Measurements from ENCODE around the gene HLA-B. TPM values are rescaled to one million over a fixed set of nuclear protein-coding genes. Genes with fewer than 3 reads are reported as not detected.

Gene HLA-B
- total and polyA plus RNA-seq, 2 of the 8 experiments (the other 6 are each of a cell fraction or from before 2014, with no cell fraction given): 154 to 233 TPM

GRCh38 chr6:31385041-31385440 is 28.1 kb upstream of the HLA-B start:
- no peak overlapping the region for H4K8ac ChIP-seq (ENCODE audit: extremely low read depth, insufficient read depth, low read length)
- TF ChIP-seq SIRT6 (IDR thresholded peaks at IDR 0.05; ENCODE audit: low read length): no peak
- TF ChIP-seq CHD2 (IDR thresholded peaks at IDR 0.05; ENCODE audit: low read length): no peak
- TF ChIP-seq POLR2A (IDR thresholded peaks at IDR 0.05; ENCODE audit: control extremely low read depth in 1 of 2, low read depth in 2 of 2, low read length in 2 of 2): no peak
- no peak for TF ChIP-seq RXRA (IDR thresholded peaks at IDR 0.05; ENCODE audit: insufficient read depth, low read depth, low read length)
- no peak for TF ChIP-seq CTBP2 (IDR thresholded peaks at IDR 0.05; ENCODE audit: borderline replicate concordance, insufficient read depth, insufficient read length, low read length)
- no peak for TF ChIP-seq SP2 (IDR thresholded peaks at IDR 0.05; ENCODE audit: low read length)
- TF ChIP-seq BACH1 (IDR thresholded peaks at IDR 0.05; ENCODE audit: low read length): no peak
- no peak for TF ChIP-seq TAF7 (optimal IDR thresholded peaks at IDR 0.05; ENCODE audit: borderline replicate concordance, low read depth, low read length)
- no peak for TF ChIP-seq HDAC2 (IDR thresholded peaks at IDR 0.05; ENCODE audit: borderline replicate concordance in 1 of 2, low read depth in 2 of 2, low read length in 2 of 2)
- TF ChIP-seq MAFK (IDR thresholded peaks at IDR 0.05; ENCODE audit: low read depth, low read length): no peak
- TF ChIP-seq USF2 (IDR thresholded peaks at IDR 0.05; ENCODE audit: low read length): no peak
- no peak for TF ChIP-seq RFX5 (IDR thresholded peaks at IDR 0.05; ENCODE audit: borderline replicate concordance, low read depth, low read length)
- CTCF ChIA-PET (ENCODE audit: partially characterized antibody): interaction anchor here (1.0 kb wide), 1 partner anchor 12 kb away, joined by 3 read pairs; no protein-coding TSS in a partner anchor

More at GRCh38 chr6:31385041-31385440, 28.1 kb upstream of the HLA-B start:
- Histone ChIP-seq H3K14ac (ENCODE audit: insufficient read length) (no peak overlapping the region), H3K4me2 (ENCODE audit: insufficient read depth in 1 of 2, low read depth in 2 of 2, low read length in 2 of 2) (no peak overlapping the region), H3K4me1 (replicated peaks in 1 of 4; ENCODE audit: control insufficient read depth in 3 of 4, insufficient read depth in 4 of 4, low read length in 3 of 4) (peaks cover 0 to 6% (median 0%) of the 10 kb centered on the region in 4 experiments; a peak in 1 of 7 replicates), H4K91ac (replicated peaks; ENCODE audit: insufficient read length, low read length) (no peak overlapping the region), H2BK120ac (replicated peaks; ENCODE audit: low read depth, low read length) (no peak overlapping the region), H2BK20ac (ENCODE audit: low read length) (no peak overlapping the region), H3K23ac (ENCODE audit: insufficient read length) (no peak overlapping the region), H3K79me2 (ENCODE audit: control insufficient read depth in 1 of 2, insufficient read depth in 2 of 2, low read length in 2 of 2) (no peaks in the 10 kb centered on the region), H4K20me1 (replicated peaks in 1 of 2; ENCODE audit: control insufficient read depth in 1 of 2, insufficient read depth in 2 of 2, low read length in 2 of 2) (peaks cover 0 to 2% of the 10 kb centered on the region in 2 experiments), H3K23me2 (ENCODE audit: low read depth, low read length) (no peaks in the 10 kb centered on the region), H2BK15ac (ENCODE audit: low read length) (no peak overlapping the region), H3K79me1 (ENCODE audit: low read depth, low read length) (no peaks in the 10 kb centered on the region), H3K56ac (replicated peaks; ENCODE audit: insufficient read length, low read depth, low read length) (no peak overlapping the region), H3K9ac (replicated peaks in 1 of 4; ENCODE audit: extremely low read depth in 1 of 4, low read depth in 3 of 4, low read length in 3 of 4) (no peak overlapping the region), H3K36me3 (ENCODE audit: control insufficient read depth in 2 of 4, insufficient read depth in 4 of 4, low read length in 3 of 4) (no peaks in the 10 kb centered on the region), H3K4ac (replicated peaks; ENCODE audit: insufficient read length, low read depth, low read length) (no peak overlapping the region), H2BK12ac (ENCODE audit: low read depth, low read length) (no peak overlapping the region), H3K27ac (ENCODE audit: low read depth, low read length) (no peak overlapping the region), H3K9me3 (ENCODE audit: insufficient read depth in 2 of 2, low read depth in 1 of 2, low read length in 1 of 2) (no peaks in the 10 kb centered on the region), H3K18ac (ENCODE audit: extremely low read depth, low read length) (no peak overlapping the region), H2BK5ac (ENCODE audit: low read depth, low read length) (no peak overlapping the region), H3K27me3 (replicated peaks in 1 of 4; ENCODE audit: control insufficient read depth in 3 of 4, extremely low read depth in 1 of 4, insufficient read depth in 3 of 4, low read length in 3 of 4) (no peaks in the 10 kb centered on the region), H3K4me3 (ENCODE audit: extremely low read depth in 1 of 4, insufficient read depth in 2 of 4, low read depth in 3 of 4, low read length in 4 of 4) (no peak overlapping the region), H2AFZ (ENCODE audit: low read length) (no peak overlapping the region), H2AK5ac (ENCODE audit: low read depth, low read length) (no peak overlapping the region), H4K5ac (ENCODE audit: insufficient read length, low read depth, low read length) (no peak overlapping the region)
- FAIRE-seq (no peak), DNase-seq (ENCODE audit: low read depth in 1 of 2, low spot score in 2 of 2) (no peak)
- WGBS, 2 experiments (ENCODE audit: extremely low coverage in 1 of 2, insufficient coverage in 1 of 2, insufficient read length in 1 of 2, insufficient replicate concordance in 2 of 2, low coverage in 1 of 2, low lambda C conversion rate in 2 of 2, missing lambda C conversion rate in 1 of 2): 92% methylated on average over 3 of the region's 3 CpGs; no CpG with 5 or more reads in 1 of the 2 experiments
- POLR2A ChIA-PET (ENCODE audit: partially characterized antibody): no interaction called here
